Mesendoderm (in vitro differentiated cells): Measurements from ENCODE around the gene SPTLC2.

Source experiments
- DNase-seq: peaks from one replicate; pipeline ENCODE4 v3.0.0; 2013
- H2AK5ac ChIP-seq: 2 replicates; pipeline ENCODE4 v1.6.1; 2013; ENCODE audit warnings: low read length, inconsistent platforms
- H2BK120ac ChIP-seq: 2 replicates; pipeline ENCODE4 v1.6.1; 2013; ENCODE audit warnings: low read depth, mild to moderate bottlenecking, low read length, moderate library complexity, mixed read lengths
- H2BK15ac ChIP-seq: replicated peaks from 2 replicates; pipeline ENCODE4 v1.6.1; 2013; ENCODE audit warnings: low read depth, mild to moderate bottlenecking, moderate library complexity
- H2BK5ac ChIP-seq: 2 replicates; pipeline ENCODE4 v1.6.1; 2013; ENCODE audit warnings: low read length, inconsistent platforms
- H3K18ac ChIP-seq: 2 replicates; pipeline ENCODE4 v1.6.1; 2013; ENCODE audit warnings: mild to moderate bottlenecking, low read length, mixed read lengths
- H3K23ac ChIP-seq: one replicate; pipeline ENCODE4 v1.6.1; 2013; ENCODE audit warnings: low read length
- H3K27ac ChIP-seq: 2 replicates; pipeline ENCODE4 v1.5.1; 2013; ENCODE audit warnings: low read depth, mild to moderate bottlenecking, inconsistent platforms, low read length, moderate library complexity
- H3K27me3 ChIP-seq: 2 replicates; pipeline ENCODE4 v1.6.1; 2013; ENCODE audit warnings: low read length, control low read depth, mild to moderate bottlenecking, inconsistent platforms; ENCODE audit not compliant: insufficient read depth, poor library complexity
- H3K36me3 ChIP-seq: 2 replicates; pipeline ENCODE4 v1.6.1; 2013; ENCODE audit warnings: low read length, inconsistent platforms; ENCODE audit not compliant: control insufficient read depth, insufficient read depth
- H3K4ac ChIP-seq: one replicate; pipeline ENCODE4 v1.6.1; 2013; ENCODE audit warnings: low read depth, mild to moderate bottlenecking, low read length, moderate library complexity
- H3K4me1 ChIP-seq: 2 replicates; pipeline ENCODE4 v1.6.1; 2013; ENCODE audit warnings: low read depth, low read length, inconsistent platforms; ENCODE audit not compliant: control insufficient read depth
- H3K4me2 ChIP-seq: 2 replicates; pipeline ENCODE4 v1.6.1; 2013; ENCODE audit warnings: low read length
- H3K4me3 ChIP-seq: 2 replicates; pipeline ENCODE4 v1.5.1; 2013; ENCODE audit warnings: mild to moderate bottlenecking, low read length
- H3K56ac ChIP-seq: one replicate; pipeline ENCODE4 v1.6.1; 2013; ENCODE audit warnings: low read length
- H3K79me1 ChIP-seq: 2 replicates; pipeline ENCODE4 v1.6.1; 2013; ENCODE audit warnings: low read length, inconsistent platforms
- H3K79me2 ChIP-seq: 2 replicates; pipeline ENCODE4 v1.6.1; 2013; ENCODE audit warnings: mild to moderate bottlenecking, low read length; ENCODE audit not compliant: control insufficient read depth, insufficient read depth
- H3K9ac ChIP-seq: 2 replicates; pipeline ENCODE4 v1.6.1; 2013; ENCODE audit warnings: low read length, inconsistent platforms
- H4K5ac ChIP-seq: one replicate; pipeline ENCODE4 v1.6.1; 2013; ENCODE audit warnings: low read length
- H4K8ac ChIP-seq: one replicate; pipeline ENCODE4 v1.6.1; 2013; ENCODE audit warnings: low read depth, mild to moderate bottlenecking, control low read depth, low read length, moderate library complexity
- WGBS: extraction: QIAGEN DNeasy Blood & Tissue Kit; methylation state at CpG from one replicate; pipeline ENCODE4 v1.1.7; 2013; ENCODE audit warnings: low lambda C conversion rate, missing lambda C conversion rate; ENCODE audit not compliant: insufficient coverage; ENCODE audit errors: extremely low coverage; 5-methylcytosine and 5-hydroxymethylcytosine counted together

Gene SPTLC2

GRCh38 chr14:77478029-77478428, 138.4 kb downstream of the SPTLC2 start:
- Histone ChIP-seq H3K4me2 (no peak overlapping the region), H2BK15ac (no peak overlapping the region), H2AK5ac (no peak overlapping the region), H3K23ac (no peak overlapping the region), H3K27me3 (no peaks in the 10 kb centered on the region), H3K79me1 (no peaks in the 10 kb centered on the region), H3K9ac (no peak overlapping the region), H3K56ac (no peak overlapping the region), H4K8ac (no peak overlapping the region), H2BK120ac (no peak overlapping the region), H3K18ac (no peak overlapping the region), H3K27ac (no peak overlapping the region), H3K79me2 (no peaks in the 10 kb centered on the region), H2BK5ac (no peak overlapping the region), H3K4me1 (no peaks in the 10 kb centered on the region), H3K4ac (no peak overlapping the region), H3K4me3 (no peak overlapping the region), H3K36me3 (no peaks in the 10 kb centered on the region), H4K5ac (no peak overlapping the region)
- no peak for DNase-seq
- no CpG with 5 or more reads among the region's 5 CpGs for WGBS

- no CpG with 5 or more reads among the region's 35 CpGs for WGBS
- H3K79me2 ChIP-seq: no peaks in the 10 kb centered on the region
- H3K4me1 ChIP-seq: no peaks in the 10 kb centered on the region
Observed at GRCh38 chr14:77475432-77476115, 140.9 kb downstream of the SPTLC2 start.

GRCh38 chr14:77474479-77475177, 141.8 kb downstream of the SPTLC2 start:
- H3K79me1 ChIP-seq: no peaks in the 10 kb centered on the region
- no peak overlapping the region for H3K4ac ChIP-seq
- no peak overlapping the region for H3K56ac ChIP-seq
- no peak overlapping the region for H3K27ac ChIP-seq
- H4K5ac ChIP-seq: no peak overlapping the region
- no peak overlapping the region for H3K9ac ChIP-seq
- no peak overlapping the region for H2BK5ac ChIP-seq
- no peaks in the 10 kb centered on the region for H3K79me2 ChIP-seq
- H3K4me1 ChIP-seq: no peaks in the 10 kb centered on the region
- H3K23ac ChIP-seq: no peak overlapping the region
- H3K4me2 ChIP-seq: no peak overlapping the region
- H2AK5ac ChIP-seq: no peak overlapping the region
- H4K8ac ChIP-seq: no peak overlapping the region
- no peak overlapping the region for H3K4me3 ChIP-seq
- H3K18ac ChIP-seq: no peak overlapping the region
- H3K27me3 ChIP-seq: no peaks in the 10 kb centered on the region
- DNase-seq: no peak
- WGBS: no CpG with 5 or more reads among the region's 9 CpGs
- H3K36me3 ChIP-seq: no peaks in the 10 kb centered on the region
- no peak overlapping the region for H2BK15ac ChIP-seq
- H2BK120ac ChIP-seq: no peak overlapping the region

More at GRCh38 chr14:77475432-77476115, 140.9 kb downstream of the SPTLC2 start:
- Histone ChIP-seq H2BK5ac (no peak overlapping the region), H2AK5ac (no peak overlapping the region), H3K56ac (no peak overlapping the region), H3K4ac (no peak overlapping the region), H3K27ac (no peak overlapping the region), H3K9ac (no peak overlapping the region), H3K27me3 (no peaks in the 10 kb centered on the region), H4K5ac (no peak overlapping the region), H3K4me2 (no peak overlapping the region), H3K4me3 (no peak overlapping the region), H3K18ac (no peak overlapping the region), H4K8ac (no peak overlapping the region), H2BK15ac (no peak overlapping the region), H3K79me1 (no peaks in the 10 kb centered on the region), H3K23ac (no peak overlapping the region), H3K36me3 (no peaks in the 10 kb centered on the region), H2BK120ac (no peak overlapping the region)
- no peak for DNase-seq

- Histone ChIP-seq H3K79me1 (no peaks in the 10 kb centered on the region), H3K27ac (no peak overlapping the region), H3K56ac (no peak overlapping the region), H4K8ac (no peak overlapping the region), H2BK120ac (no peak overlapping the region), H2BK5ac (no peak overlapping the region), H3K4me2 (no peak overlapping the region), H2BK15ac (no peak overlapping the region), H3K4ac (no peak overlapping the region), H3K23ac (no peak overlapping the region), H3K18ac (no peak overlapping the region), H3K79me2 (no peaks in the 10 kb centered on the region), H3K9ac (no peak overlapping the region), H3K4me3 (no peak overlapping the region), H3K27me3 (no peaks in the 10 kb centered on the region), H4K5ac (no peak overlapping the region), H2AK5ac (no peak overlapping the region), H3K4me1 (no peaks in the 10 kb centered on the region), H3K36me3 (no peaks in the 10 kb centered on the region)
- WGBS: no CpG with 5 or more reads among the region's 5 CpGs
- no peak for DNase-seq
Observed at GRCh38 chr14:77473921-77474320, 142.5 kb downstream of the SPTLC2 start.

GRCh38 chr14:77470224-77470870, 146.1 kb downstream of the SPTLC2 start:
- no peak overlapping the region for H3K4me3 ChIP-seq
- no peak overlapping the region for H2BK120ac ChIP-seq

More at GRCh38 chr14:77470224-77470870, 146.1 kb downstream of the SPTLC2 start:
- Histone ChIP-seq H4K8ac (no peak overlapping the region), H3K27ac (no peak overlapping the region), H3K79me2 (no peaks in the 10 kb centered on the region), H2BK15ac (no peak overlapping the region), H3K4me2 (no peak overlapping the region), H3K79me1 (no peaks in the 10 kb centered on the region), H3K4me1 (no peaks in the 10 kb centered on the region), H4K5ac (no peak overlapping the region), H3K23ac (no peak overlapping the region), H3K9ac (no peak overlapping the region), H3K27me3 (no peaks in the 10 kb centered on the region), H3K56ac (no peak overlapping the region), H2BK5ac (no peak overlapping the region), H3K36me3 (peaks cover 3% of the 10 kb centered on the region), H3K18ac (no peak overlapping the region), H3K4ac (no peak overlapping the region), H2AK5ac (no peak overlapping the region)
- WGBS: no CpG with 5 or more reads among the region's 5 CpGs
- DNase-seq: peak; percentile 42
